ENCODE data around the gene GRM7.

DNA sequence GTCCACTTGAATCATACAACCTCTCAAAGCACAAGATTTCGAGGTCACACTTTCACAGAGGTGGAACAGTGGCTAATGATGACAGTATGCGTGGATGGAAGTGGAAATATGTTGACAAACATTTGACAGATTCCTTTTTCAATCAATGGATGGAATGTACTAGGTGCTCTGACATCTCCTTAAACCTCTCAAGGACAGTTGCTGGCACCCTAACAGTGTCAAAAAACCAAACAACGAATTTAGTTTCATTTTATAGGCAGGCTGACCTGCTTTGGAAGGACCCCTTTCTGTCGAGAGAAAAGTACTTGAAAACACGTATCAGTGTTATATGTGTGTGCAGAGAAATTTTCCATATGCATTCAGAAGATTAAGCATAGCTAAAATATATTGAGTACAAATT is 861.0 kb downstream of the GRM7 start:
- TF ChIP-seq ZNF626 (tag by site-specific recombination; IDR thresholded peaks at IDR 0.05) = no peak
- TF ChIP-seq, protein P1, sequence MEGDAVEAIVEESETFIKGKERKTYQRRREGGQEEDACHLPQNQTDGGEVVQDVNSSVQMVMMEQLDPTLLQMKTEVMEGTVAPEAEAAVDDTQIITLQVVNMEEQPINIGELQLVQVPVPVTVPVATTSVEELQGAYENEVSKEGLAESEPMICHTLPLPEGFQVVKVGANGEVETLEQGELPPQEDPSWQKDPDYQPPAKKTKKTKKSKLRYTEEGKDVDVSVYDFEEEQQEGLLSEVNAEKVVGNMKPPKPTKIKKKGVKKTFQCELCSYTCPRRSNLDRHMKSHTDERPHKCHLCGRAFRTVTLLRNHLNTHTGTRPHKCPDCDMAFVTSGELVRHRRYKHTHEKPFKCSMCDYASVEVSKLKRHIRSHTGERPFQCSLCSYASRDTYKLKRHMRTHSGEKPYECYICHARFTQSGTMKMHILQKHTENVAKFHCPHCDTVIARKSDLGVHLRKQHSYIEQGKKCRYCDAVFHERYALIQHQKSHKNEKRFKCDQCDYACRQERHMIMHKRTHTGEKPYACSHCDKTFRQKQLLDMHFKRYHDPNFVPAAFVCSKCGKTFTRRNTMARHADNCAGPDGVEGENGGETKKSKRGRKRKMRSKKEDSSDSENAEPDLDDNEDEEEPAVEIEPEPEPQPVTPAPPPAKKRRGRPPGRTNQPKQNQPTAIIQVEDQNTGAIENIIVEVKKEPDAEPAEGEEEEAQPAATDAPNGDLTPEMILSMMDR (tag by site-specific recombination; IDR thresholded peaks at IDR 0.05) = no peak
- TF ChIP-seq, protein P2, sequence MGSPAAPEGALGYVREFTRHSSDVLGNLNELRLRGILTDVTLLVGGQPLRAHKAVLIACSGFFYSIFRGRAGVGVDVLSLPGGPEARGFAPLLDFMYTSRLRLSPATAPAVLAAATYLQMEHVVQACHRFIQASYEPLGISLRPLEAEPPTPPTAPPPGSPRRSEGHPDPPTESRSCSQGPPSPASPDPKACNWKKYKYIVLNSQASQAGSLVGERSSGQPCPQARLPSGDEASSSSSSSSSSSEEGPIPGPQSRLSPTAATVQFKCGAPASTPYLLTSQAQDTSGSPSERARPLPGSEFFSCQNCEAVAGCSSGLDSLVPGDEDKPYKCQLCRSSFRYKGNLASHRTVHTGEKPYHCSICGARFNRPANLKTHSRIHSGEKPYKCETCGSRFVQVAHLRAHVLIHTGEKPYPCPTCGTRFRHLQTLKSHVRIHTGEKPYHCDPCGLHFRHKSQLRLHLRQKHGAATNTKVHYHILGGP (tag by site-specific recombination; IDR thresholded peaks at IDR 0.05) = no peak
